Camera-type eye (tissue), 1 donor: ENCODE data around the gene RNF144B. TPM values are rescaled to one million over a fixed set of nuclear protein-coding genes. Genes with fewer than 3 reads are reported as not detected.

Experiments used
- total RNA-seq: library from RNA; depleted of rRNA; stranded (reverse); fragments of >200 nt; gene quantifications from one replicate; pipeline ENCODE4 v1.2.3, GENCODE V29; 2014

RNF144B gene
- total RNA-seq = 13.9 TPM

DNA sequence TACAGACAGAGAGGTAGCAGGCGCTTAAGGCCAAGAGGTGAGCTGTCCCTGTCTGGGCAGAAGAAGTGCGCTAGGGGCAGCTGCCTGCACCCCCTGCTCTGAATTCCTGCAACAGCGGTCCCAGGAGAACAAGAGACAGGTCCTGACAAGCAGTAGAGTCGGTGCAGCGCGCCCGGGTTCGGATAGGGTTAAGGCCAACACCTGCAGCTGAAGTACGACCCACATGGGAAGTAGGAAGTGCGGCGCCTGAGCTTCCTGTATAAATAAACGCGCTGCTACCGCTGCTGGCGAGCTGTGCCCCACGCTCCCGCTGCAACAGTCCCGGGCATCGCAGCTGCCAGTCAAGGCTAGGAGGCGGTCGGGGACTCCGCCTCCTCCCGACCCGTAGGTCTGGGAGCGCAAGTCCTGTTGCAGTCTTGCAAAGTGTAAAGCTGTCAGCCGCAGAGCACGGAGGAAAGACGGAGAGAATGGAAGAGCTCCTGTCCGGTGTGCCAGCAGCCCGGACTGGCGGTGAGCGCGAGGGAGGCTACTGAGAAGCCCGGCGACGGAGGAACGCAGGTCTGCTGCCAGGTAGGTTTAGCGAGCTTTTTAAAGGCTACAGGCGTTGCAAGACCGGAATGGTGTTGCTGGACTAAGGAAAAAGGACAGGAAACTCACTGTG is at the start of gene RNF144B:
RNF144B (plus strand) TSS at position 290 of the 661 bp plus-strand sequence. CDS start 12,185 bp downstream, outside the sequence.

Other genes starting within 250 kb of the RNF144B start
- 14.4 TPM for gene TPMT, start 232.3 kb upstream of the RNF144B start, total RNA-seq
- 39.4 TPM for gene KDM1B, start 231.9 kb upstream of the RNF144B start, total RNA-seq
- gene DEK, start 122.8 kb upstream of the RNF144B start, total RNA-seq = 146 TPM